Loucy (cell line): ENCODE results near the gene WDR45B.

Source experiments
- H2AFZ ChIP-seq: fragments of 200-600 bp; sonication (generic); 2 replicates; pipeline ENCODE4 v1.6.0; 2016; ENCODE audit warnings: antibody characterized with exemption, mild to moderate bottlenecking, low read length, moderate library complexity
- H3F3A ChIP-seq: fragments of 200-600 bp; 2 replicates; pipeline ENCODE4 v1.6.0; 2016; ENCODE audit warnings: antibody characterized with exemption, low read depth, mild to moderate bottlenecking
- H3K27me3 ChIP-seq: fragments of 200-600 bp; sonication (generic); 2 replicates; pipeline ENCODE4 v1.6.1; 2014; ENCODE audit warnings: low read length, mild to moderate bottlenecking; ENCODE audit not compliant: insufficient read depth, poor library complexity, severe bottlenecking
- H3K36me3 ChIP-seq: fragments of 200-600 bp; sonication (generic); 2 replicates; pipeline ENCODE4 v1.6.1; 2016; ENCODE audit warnings: low read length; ENCODE audit not compliant: insufficient read depth
- H3K4me1 ChIP-seq: fragments of 200-600 bp; sonication (generic); 2 replicates; pipeline ENCODE4 v1.5.1; 2014; ENCODE audit warnings: low read length, mild to moderate bottlenecking; ENCODE audit not compliant: insufficient read depth, poor library complexity, severe bottlenecking
- H3K4me2 ChIP-seq: fragments of 200-600 bp; sonication (generic); 2 replicates; pipeline ENCODE4 v1.6.0; 2014; ENCODE audit warnings: antibody characterized with exemption, low read length, low read depth, mild to moderate bottlenecking; ENCODE audit not compliant: poor library complexity, severe bottlenecking
- H3K4me3 ChIP-seq: fragments of 200-600 bp; sonication (generic); 2 replicates; pipeline ENCODE4 v1.5.1; 2014; ENCODE audit warnings: low read length, mild to moderate bottlenecking, mixed read lengths; ENCODE audit not compliant: poor library complexity, severe bottlenecking
- H3K79me2 ChIP-seq: fragments of 200-600 bp; sonication (generic); 2 replicates; pipeline ENCODE4 v1.6.1; 2014; ENCODE audit warnings: low read length; ENCODE audit not compliant: insufficient read depth
- H3K9ac ChIP-seq: fragments of 200-600 bp; sonication (generic); 2 replicates; pipeline ENCODE4 v1.6.0; 2014; ENCODE audit warnings: mild to moderate bottlenecking, low read depth, low read length, moderate library complexity; ENCODE audit not compliant: poor library complexity, severe bottlenecking
- H3K9me2 ChIP-seq: fragments of 200-600 bp; sonication (generic); replicated peaks from 2 replicates; pipeline ENCODE4 v1.6.1; 2016; ENCODE audit warnings: low read depth, low read length, mixed read lengths
- H3K9me3 ChIP-seq: fragments of 200-600 bp; sonication (generic); 2 replicates; pipeline ENCODE4 v1.6.1; 2014; ENCODE audit warnings: mild to moderate bottlenecking, antibody characterized with exemption, low read length, low read depth; ENCODE audit not compliant: insufficient read depth
- H4K20me1 ChIP-seq: fragments of 200-600 bp; sonication (generic); 2 replicates; pipeline ENCODE4 v1.6.0; 2014; ENCODE audit warnings: antibody characterized with exemption, low read length, mild to moderate bottlenecking; ENCODE audit not compliant: insufficient read depth, poor library complexity, severe bottlenecking
- CTCF ChIP-seq: fragments of 200-600 bp; sonication (generic); conservative IDR thresholded peaks from 2 replicates; pipeline ENCODE4 v1.5.1; 2014; ENCODE audit warnings: mild to moderate bottlenecking, antibody characterized with exemption, low read length
- EZH2phosphoT487 ChIP-seq: fragments of 200-600 bp; IDR thresholded peaks from 2 replicates; pipeline ENCODE4 v1.6.1; 2018; ENCODE audit warnings: antibody characterized with exemption, mild to moderate bottlenecking, moderate library complexity, borderline replicate concordance

Gene WDR45B

GRCh38 chr17:82589851-82590180 is 58.4 kb downstream of the WDR45B start:
- peaks cover 45% of the 10 kb centered on the region for H3K4me1 ChIP-seq
- H4K20me1 ChIP-seq = no peaks in the 10 kb centered on the region
- H3F3A ChIP-seq = peaks cover 28% of the 10 kb centered on the region
- H3K9me2 ChIP-seq = no peaks in the 10 kb centered on the region
- H3K4me3 ChIP-seq = no peak overlapping the region
- H3K9me3 ChIP-seq = no peaks in the 10 kb centered on the region
- H3K36me3 ChIP-seq = peaks cover 34% of the 10 kb centered on the region
- no peaks in the 10 kb centered on the region for H3K27me3 ChIP-seq
- H3K4me2 ChIP-seq = no peak overlapping the region
- H3K79me2 ChIP-seq = peaks cover 11% of the 10 kb centered on the region
- no peak for TF ChIP-seq CTCF
- TF ChIP-seq EZH2phosphoT487 = no peak
- no peak overlapping the region for H3K9ac ChIP-seq
- H2AFZ ChIP-seq = no peak overlapping the region

- peaks cover 43% of the 10 kb centered on the region for H3K36me3 ChIP-seq
- no peak overlapping the region for H3K4me2 ChIP-seq
- no peaks in the 10 kb centered on the region for H3K79me2 ChIP-seq
- no peak overlapping the region for H3K9ac ChIP-seq
- H3K4me3 ChIP-seq = no peak overlapping the region
- H3K4me1 ChIP-seq = peaks cover 33% of the 10 kb centered on the region
- H3F3A ChIP-seq = peaks cover 23% of the 10 kb centered on the region
- H4K20me1 ChIP-seq = no peaks in the 10 kb centered on the region
- H3K27me3 ChIP-seq = no peaks in the 10 kb centered on the region
- no peaks in the 10 kb centered on the region for H3K9me3 ChIP-seq
- no peaks in the 10 kb centered on the region for H3K9me2 ChIP-seq
- no peak overlapping the region for H2AFZ ChIP-seq
- TF ChIP-seq EZH2phosphoT487 = no peak
- no peak for TF ChIP-seq CTCF
These were observed 59.7 kb downstream of the WDR45B start for GRCh38 chr17:82588266-82589175.

GRCh38 chr17:82587234-82588086 is 60.8 kb downstream of the WDR45B start:
- no peaks in the 10 kb centered on the region for H4K20me1 ChIP-seq
- no peaks in the 10 kb centered on the region for H3K9me2 ChIP-seq
- no peak overlapping the region for H2AFZ ChIP-seq
- H3K27me3 ChIP-seq = no peaks in the 10 kb centered on the region
- peaks cover 53% of the 10 kb centered on the region for H3K36me3 ChIP-seq
- H3K9ac ChIP-seq = no peak overlapping the region
- H3F3A ChIP-seq = peaks cover 18% of the 10 kb centered on the region
- H3K4me2 ChIP-seq = no peak overlapping the region
- peaks cover 28% of the 10 kb centered on the region for H3K4me1 ChIP-seq
- no peak overlapping the region for H3K4me3 ChIP-seq
- H3K79me2 ChIP-seq = no peaks in the 10 kb centered on the region
- TF ChIP-seq EZH2phosphoT487 (no peak), CTCF (no peak)
- H3K9me3 ChIP-seq = no peaks in the 10 kb centered on the region
